HK-2 (cell line): Measurements from ENCODE around the gene FAM234A.

Experiments
- DNase-seq: peaks from one replicate; pipeline ENCODE4 v3.0.0-alpha.2; 2018; ENCODE audit not compliant: unreplicated experiment

FAM234A gene

GRCh38 chr16:301235-301634 lies 66.6 kb downstream of the FAM234A start:
- DNase-seq, result no peak

GRCh38 chr16:301950-302349 lies 67.3 kb downstream of the FAM234A start:
- DNase-seq, result no peak

DNA sequence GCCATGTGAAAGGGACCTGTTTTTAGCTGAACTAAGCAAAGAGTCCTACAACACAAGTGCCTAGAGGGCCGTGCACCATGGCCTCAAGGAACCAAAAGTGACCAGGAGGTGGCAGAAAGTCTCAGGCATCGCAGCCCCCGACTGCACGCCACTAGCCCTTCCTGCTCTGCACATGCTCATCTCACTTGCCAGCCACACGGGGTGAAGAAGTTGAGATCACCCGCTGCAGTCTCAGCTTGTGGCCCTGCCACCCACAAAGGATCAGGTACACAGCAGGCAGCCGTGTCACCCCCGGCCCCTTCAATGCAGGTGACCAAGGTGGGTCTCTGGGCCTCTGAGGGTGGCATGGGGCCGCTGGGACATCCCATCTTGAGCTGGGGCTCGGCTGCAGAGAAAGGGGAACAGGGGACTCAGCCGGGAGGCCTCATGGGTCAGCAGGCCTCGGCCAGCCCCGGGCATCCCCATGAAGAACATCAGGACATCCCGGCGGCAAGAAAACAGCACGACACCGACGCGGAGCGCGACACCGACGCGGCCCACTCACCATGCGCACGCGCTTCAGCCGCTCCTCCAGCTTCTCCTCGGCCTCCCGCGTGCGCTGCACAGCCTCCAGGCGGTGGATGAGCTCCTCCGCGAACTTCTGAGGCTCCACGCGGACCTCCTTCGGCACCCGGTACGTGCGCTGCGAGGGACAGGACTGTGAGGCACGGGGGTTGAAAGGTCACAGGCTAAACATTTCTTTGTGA lies 69.3 kb downstream of the FAM234A start:
- no peak for DNase-seq

DNA sequence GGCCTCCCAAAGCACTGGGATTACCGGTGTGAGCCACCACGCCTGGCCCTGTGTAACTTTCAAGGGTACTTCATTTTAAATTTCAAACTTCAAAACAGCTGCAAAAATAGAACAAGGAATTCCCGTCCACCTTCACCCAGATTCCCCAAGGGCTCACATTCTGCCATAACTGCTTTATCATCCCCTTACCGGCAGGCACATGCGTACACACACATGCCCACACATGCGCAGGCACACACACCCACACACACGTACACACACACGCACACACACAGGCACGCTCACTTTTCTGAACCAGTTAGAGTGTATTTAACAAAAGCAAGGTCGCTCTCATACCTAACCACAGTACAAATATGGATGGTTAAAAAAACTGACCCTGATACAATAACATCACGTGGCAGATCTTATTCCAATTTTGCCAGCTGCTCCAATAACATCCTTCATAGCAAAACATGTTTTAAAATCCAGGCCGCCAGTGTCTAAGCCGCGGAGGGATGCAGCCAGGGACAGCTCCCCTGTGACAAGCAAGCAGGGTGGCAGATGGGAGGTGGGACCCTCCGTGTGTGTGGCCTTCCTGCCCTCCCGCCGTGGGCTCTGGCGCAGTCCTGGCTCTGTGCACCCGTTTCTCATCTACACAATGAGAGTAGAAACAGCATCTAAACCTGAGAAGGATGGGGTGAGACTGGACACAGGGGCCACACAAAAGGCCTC lies 71.5 kb downstream of the FAM234A start:
- no peak for DNase-seq

DNA sequence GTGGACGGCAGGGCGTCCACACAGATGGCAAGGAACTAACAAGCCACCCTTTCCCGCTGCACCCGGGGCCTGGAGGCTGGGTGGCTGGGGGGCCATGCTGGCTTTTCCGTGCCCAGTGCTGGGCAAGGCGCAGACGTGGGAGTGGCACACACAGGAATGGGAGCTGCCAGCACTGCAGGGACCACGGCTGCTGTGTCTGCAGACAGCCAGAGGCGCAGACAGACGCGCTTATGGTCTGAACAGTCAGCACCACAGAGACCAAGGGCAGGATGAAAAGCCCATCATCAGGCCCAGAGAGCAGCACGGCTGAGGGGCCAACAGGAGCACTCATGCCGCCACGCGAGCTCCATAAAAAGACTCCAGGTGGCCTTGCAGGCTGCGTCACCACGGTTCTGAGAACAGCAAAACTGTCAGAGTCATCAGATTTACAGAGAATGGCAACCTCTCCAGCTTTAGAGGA lies 72.3 kb downstream of the FAM234A start:
- no peak for DNase-seq

- DNase-seq, result no peak
Observed at GRCh38 chr16:307691-308312, 73.2 kb downstream of the FAM234A start.

- DNase-seq, result no peak
Observed at GRCh38 chr16:309476-309875, 74.9 kb downstream of the FAM234A start.

GRCh38 chr16:311725-312124 lies 77.1 kb downstream of the FAM234A start:
- DNase-seq, result no peak

GRCh38 chr16:314351-314750 lies 79.7 kb downstream of the FAM234A start:
- no peak for DNase-seq

- no peak for DNase-seq
Observed at GRCh38 chr16:314795-315299, 80.2 kb downstream of the FAM234A start.
